NCI-H1694 treated with DMSO at 0.1 percent for 48 hours (cell line): ENCODE data around the gene SACM1L.
A peak's percentile ranks its signal among the peaks of the same experiment; 100 is the strongest.

Source experiments
- DNase-seq: peaks from one replicate; lab custom pipeline; 2025; lab: John Stamatoyannopoulos, UW

The SACM1L gene, protein sequence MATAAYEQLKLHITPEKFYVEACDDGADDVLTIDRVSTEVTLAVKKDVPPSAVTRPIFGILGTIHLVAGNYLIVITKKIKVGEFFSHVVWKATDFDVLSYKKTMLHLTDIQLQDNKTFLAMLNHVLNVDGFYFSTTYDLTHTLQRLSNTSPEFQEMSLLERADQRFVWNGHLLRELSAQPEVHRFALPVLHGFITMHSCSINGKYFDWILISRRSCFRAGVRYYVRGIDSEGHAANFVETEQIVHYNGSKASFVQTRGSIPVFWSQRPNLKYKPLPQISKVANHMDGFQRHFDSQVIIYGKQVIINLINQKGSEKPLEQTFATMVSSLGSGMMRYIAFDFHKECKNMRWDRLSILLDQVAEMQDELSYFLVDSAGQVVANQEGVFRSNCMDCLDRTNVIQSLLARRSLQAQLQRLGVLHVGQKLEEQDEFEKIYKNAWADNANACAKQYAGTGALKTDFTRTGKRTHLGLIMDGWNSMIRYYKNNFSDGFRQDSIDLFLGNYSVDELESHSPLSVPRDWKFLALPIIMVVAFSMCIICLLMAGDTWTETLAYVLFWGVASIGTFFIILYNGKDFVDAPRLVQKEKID

GRCh38 chr3:45688882-45689786 is at the start of gene SACM1L:
TSS of gene SACM1L (plus strand) at chr3:45689396. CDS start at chr3:45689466, 70 bp downstream.
- peak; percentile 85 for DNase-seq

- DNase-seq: no peak
Measured at GRCh38 chr3:45640091-45640507, 49.1 kb upstream of the SACM1L start.

DNA sequence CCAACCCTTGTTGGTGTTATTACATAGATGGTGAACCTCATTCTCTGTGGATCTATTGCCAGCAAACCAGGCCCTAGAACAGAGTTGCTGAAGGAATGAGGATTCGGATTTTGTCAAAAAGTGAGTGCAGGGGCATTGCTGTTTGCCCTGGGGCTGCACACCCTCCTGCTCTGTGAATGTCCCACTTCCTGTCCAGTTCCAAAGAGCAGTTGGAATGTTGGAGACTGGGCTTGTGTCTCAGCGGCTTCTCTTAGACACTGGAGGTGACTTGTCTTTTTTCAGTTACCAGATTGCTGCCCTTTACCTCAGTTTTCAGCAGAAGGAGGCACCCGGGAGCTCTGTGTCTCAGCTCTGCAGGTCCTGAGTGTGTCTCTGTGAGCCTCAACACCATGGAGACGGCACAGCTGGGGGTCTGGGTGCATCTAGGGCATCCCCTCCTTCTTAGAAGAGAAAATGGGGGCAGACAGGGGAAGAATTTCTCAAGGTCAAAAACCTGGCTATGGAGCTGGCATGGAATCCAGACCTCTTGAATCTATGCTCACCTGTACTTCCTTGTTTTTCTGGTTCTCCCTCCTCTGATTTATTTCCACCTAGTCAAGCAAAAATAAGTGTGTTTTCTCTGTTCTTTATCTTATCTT is 48.4 kb upstream of the SACM1L start:
- DNase-seq: no peak

- no peak for DNase-seq
Measured at GRCh38 chr3:45641756-45642155, 47.4 kb upstream of the SACM1L start.

DNA sequence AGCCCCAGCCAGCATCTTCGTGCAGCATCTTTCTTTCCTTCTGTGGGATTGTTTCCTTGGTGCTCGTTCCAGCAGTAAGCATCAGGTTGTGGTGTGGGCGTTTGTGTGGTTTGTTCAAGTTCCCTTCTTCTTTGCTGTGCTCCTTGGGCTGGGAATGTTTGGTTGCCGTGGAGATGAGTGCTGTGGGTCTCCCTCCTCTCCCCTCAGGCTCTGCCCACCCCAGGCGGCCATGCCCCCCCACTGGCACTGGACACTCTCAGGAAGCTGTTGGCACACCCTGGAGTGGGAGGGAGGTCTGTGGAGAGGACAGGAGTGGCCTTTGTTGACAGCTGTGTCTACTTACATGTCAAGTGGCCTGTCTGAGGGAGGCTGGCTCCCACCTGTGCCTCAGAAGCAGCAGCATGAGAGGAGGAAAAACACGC is 46.5 kb upstream of the SACM1L start:
- no peak for DNase-seq

DNA sequence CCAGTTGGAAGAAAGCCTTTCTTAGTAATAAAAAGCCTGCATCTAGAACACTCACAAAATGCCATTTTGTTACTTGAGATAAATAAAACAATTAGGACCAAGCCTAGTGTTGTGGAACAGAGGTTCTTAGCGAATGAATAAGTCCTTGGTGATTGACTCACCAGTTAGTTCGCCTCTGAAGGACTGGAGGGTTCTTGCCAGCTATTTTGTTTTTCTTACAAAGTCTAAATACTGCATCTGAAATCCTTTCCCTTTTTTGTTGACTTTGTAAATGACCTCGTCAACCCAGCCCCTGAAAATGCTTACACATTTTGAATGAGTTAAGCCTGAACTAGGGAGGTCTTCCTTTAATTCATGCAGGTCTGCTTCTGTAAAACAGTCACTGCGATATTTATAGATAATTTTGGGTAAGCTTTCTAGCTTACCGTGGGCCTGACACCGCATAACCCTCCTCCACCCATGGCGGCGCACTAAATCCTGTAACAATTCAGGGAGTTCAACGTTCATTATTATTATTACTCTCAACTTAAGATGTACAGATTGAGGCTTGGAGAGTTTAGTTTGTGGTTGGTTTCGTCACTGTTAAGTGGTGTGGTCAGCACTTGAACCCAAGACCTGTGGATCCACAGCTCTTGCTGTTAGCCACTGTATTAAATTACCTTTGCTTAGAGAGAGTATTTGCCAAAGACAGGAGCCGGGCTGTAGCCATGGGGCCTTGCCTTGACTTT is 45.0 kb upstream of the SACM1L start:
- no peak for DNase-seq

- DNase-seq: no peak
Measured at GRCh38 chr3:45644791-45645201, 44.4 kb upstream of the SACM1L start.

- no peak for DNase-seq
Measured at GRCh38 chr3:45646051-45646585, 43.1 kb upstream of the SACM1L start.

DNA sequence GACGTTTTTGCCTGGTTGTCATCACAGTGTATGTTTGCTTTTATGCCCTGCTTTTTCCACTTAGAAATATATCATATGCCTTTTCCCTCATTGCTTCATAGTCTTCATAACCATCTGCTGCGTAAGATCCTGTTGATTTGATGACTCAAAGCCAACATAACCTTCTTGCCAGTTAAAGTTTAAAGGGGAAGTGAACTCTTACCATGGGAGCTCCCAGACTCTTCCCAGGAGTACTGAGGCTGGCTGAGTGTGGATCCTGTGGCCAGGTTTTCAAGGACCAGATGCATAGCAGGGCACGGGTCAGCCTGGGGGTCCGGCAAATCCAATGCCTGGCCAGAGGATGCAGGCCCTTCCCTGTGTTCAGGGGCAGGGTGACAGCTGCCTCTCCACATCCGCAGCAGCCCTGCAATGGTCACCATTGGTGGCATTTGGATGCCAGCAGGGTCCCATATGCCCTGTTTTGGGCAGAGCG is 42.0 kb upstream of the SACM1L start:
- no peak for DNase-seq

DNA sequence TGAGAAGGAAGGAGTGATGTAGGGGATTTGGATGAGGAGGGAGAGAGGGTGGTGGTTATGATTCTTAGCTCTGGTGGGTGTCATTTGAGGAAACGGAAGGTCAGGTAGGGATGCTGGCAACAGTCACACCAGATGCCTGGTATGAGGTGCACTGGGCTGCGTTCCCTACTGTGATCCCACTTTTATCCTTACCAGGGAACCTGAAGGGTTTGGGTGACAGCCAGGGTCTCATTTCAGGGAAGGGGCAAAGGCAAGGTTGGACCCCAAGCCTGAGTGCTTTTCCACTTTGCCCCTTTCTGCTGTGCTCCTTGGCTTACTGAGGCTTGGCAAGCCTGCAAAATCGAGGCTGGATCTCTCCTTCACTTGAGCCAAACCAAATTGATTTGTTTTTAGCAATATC is 36.0 kb upstream of the SACM1L start:
- DNase-seq: no peak

- DNase-seq: no peak
Measured at GRCh38 chr3:45654397-45654944, 34.7 kb upstream of the SACM1L start.

- DNase-seq: no peak
Measured at GRCh38 chr3:45655906-45656305, 33.3 kb upstream of the SACM1L start.

DNA sequence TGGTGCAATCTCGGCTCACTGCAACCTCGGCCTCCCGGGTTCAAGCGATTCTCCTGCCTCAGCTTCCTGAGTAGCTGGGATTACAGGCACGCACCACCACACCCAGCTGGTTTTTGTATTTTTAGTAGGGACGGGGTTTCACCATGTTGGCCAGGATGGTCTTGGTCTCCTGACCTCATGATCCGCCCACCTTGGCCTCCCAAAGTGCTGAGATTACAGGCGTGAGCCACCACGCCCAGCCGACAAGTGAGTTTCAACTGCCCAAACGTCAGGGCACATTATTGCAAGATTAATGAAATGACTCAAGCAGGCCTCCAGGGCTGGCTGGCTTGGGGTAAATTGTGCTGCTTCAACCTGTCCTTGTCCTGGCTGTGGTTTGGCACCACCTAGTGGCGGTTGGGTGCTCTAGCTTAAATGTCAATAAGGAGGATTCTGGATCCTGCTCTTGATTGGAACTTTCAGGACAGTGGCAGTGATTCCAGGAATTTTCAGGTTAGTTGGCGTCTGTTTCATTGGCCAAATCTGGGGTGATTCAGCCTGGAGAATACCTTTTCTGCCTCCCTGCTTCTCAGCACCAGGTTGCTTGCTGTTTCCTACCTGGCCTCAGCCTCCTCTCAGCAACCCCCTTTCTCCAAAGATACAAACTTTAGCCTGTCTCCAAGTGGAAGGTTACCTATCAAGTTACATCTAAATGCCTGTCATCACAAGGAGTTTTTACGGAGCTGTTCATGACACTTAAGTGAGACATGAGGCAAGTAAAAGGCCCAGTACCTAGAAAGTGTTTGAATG is 32.4 kb upstream of the SACM1L start:
- DNase-seq: peak; percentile 46

GRCh38 chr3:45657853-45658252 is 31.3 kb upstream of the SACM1L start:
- no peak for DNase-seq

GRCh38 chr3:45659661-45660566 is 29.3 kb upstream of the SACM1L start:
- DNase-seq: peak; percentile 5

DNA sequence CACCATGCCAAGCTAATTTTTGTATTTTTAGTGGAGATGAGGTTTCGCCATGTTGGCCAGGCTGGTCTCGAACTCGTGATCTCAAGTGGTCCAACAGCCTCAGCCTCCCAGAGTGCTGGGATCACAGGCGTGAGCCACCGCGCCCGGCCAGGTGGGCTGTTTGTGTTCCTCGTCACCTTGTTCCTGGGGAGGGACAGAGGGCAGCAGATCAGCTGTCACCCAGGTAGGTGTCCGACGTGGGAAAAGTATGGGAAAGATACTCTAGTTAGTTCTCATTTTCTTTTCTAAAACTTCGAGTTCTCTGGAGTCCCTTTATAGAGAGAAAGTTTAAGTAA is 28.7 kb upstream of the SACM1L start:
- no peak for DNase-seq

GRCh38 chr3:45664578-45664977 is 24.6 kb upstream of the SACM1L start:
- DNase-seq: no peak

DNA sequence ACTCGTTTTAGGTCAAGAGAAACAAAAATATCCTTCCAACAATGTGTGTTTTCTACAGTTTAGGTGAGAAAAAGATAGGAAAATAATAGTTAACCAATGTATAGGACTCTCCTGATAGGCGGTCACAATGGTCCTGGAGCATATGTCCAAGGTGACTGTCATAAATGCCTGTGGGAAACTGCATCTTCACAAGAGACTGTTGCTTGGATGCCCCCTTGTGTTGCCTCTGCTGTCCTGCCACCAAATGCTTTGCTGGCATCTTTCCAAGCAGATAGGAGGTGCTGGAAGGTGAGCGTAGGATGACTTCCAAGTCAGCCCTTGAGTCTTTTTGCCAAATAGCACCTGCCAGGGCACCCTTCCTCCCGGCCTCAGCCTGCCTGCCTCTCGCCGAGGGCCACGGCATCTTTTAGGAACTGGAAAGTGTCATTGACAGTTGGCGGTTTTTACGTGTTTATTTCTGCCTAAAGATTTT is 24.1 kb upstream of the SACM1L start:
- DNase-seq: peak; percentile 13
